Measurements from ENCODE around the gene BASP1. TPM values are rescaled to one million over a fixed set of nuclear protein-coding genes. Genes with fewer than 3 reads are reported as not detected.
"Not testable (repeated sequence)": the region's sequence is repeated elsewhere in the genome, so short reads cannot be mapped to it uniquely, and the experiment has no call there.

Gene BASP1
- total and polyA plus RNA-seq, 12 donors, result 7.0 to 24.9 (median 12.7) TPM

- intact Hi-C loops (cut with DNase I), result no loop called here
- Histone ChIP-seq H3K36me3 (replicated peaks in 1 of 2) (no peaks in the 10 kb centered on the region), H3K27me3 (no peaks in the 10 kb centered on the region), H3K4me3 (no peak overlapping the region), H3K9me3 (replicated peaks in 1 of 3) (no peaks in the 10 kb centered on the region), H3K27ac (peak overlapping the region in 1 of 5 donors; percentile 46), H3K4me1 (replicated peaks in 1 of 2) (no peaks in the 10 kb centered on the region)
- TF ChIP-seq POLR2A (IDR thresholded peaks at IDR 0.05) (no peak), CTCF (IDR thresholded peaks at IDR 0.05) (no peak)
- peak in 5 of 7 donors; percentile 9 to 65 (median 32) for DNase-seq
- WGBS, 4 donors, result 57 to 67% (median 61%) methylated on average over 12 to 14 of the region's 14 CpGs
Observed at GRCh38 chr5:17305964-17306725, 88.7 kb downstream of the BASP1 start.

GRCh38 chr5:17306726-17307091, 89.3 kb downstream of the BASP1 start:
- Histone ChIP-seq H3K4me3 (no peak overlapping the region), H3K4me1 (replicated peaks in 1 of 2) (no peaks in the 10 kb centered on the region), H3K36me3 (replicated peaks in 1 of 2) (no peaks in the 10 kb centered on the region), H3K27ac (peak overlapping the region in 1 of 5 donors; percentile 46), H3K27me3 (no peaks in the 10 kb centered on the region), H3K9me3 (replicated peaks in 1 of 3) (no peaks in the 10 kb centered on the region)
- TF ChIP-seq CTCF (IDR thresholded peaks at IDR 0.05), result no peak
- TF ChIP-seq POLR2A (IDR thresholded peaks at IDR 0.05), result no peak
- intact Hi-C loops (cut with DNase I), result no loop called here
- no peak for DNase-seq
- WGBS, 4 donors, result 88 to 93% (median 90%) methylated on average over 4 to 14 of the region's 14 CpGs

- DNase-seq; H3K4me3 ChIP-seq; intact Hi-C loops (cut with DNase I); H3K36me3 ChIP-seq (replicated peaks in 1 of 2); H3K27me3 ChIP-seq; H3K27ac ChIP-seq; H3K4me1 ChIP-seq (replicated peaks in 1 of 2); H3K9me3 ChIP-seq (replicated peaks in 1 of 3): not testable (repeated sequence)
- 81 to 89% (median 88%) methylated on average over 4 of the region's 4 CpGs for WGBS, 4 donors
Observed at GRCh38 chr5:17307440-17307839, 90.0 kb downstream of the BASP1 start.

GRCh38 chr5:17308326-17309065, 91.1 kb downstream of the BASP1 start:
- TF ChIP-seq CTCF (IDR thresholded peaks at IDR 0.05) (no peak), POLR2A (IDR thresholded peaks at IDR 0.05) (no peak)
- Histone ChIP-seq H3K4me3 (no peak overlapping the region), H3K9me3 (replicated peaks in 1 of 3) (no peaks in the 10 kb centered on the region), H3K4me1 (replicated peaks in 1 of 2) (no peaks in the 10 kb centered on the region), H3K36me3 (replicated peaks in 1 of 2) (no peaks in the 10 kb centered on the region), H3K27me3 (no peaks in the 10 kb centered on the region), H3K27ac (no peak overlapping the region)
- 88 to 92% (median 89%) methylated on average over 9 of the region's 9 CpGs for WGBS, 4 donors
- intact Hi-C loops (cut with DNase I), result no loop called here
- DNase-seq, result no peak
